22Rv1 (cell line): ENCODE measurements around the gene UNC79.

ENCODE experiments used
- CTCF ChIP-seq: fragments of 450-650 bp; IDR thresholded peaks from 2 replicates; pipeline ENCODE4 v1.5.1; 2017; ENCODE audit warnings: mild to moderate bottlenecking
- ZFX ChIP-seq: fragments of 450-650 bp; IDR thresholded peaks from 2 replicates; pipeline ENCODE4 v1.6.1; 2017; ENCODE audit warnings: antibody characterized with exemption, borderline replicate concordance

- TF ChIP-seq CTCF (no peak), ZFX (no peak)
These were observed 113.5 kb downstream of the UNC79 start for GRCh38 chr14:93544212-93544611.
